Colon (tissue), 2 donors: ENCODE results near the gene CPN2.

Experiments
- FAIRE-seq: peaks from 2 replicates; lab custom pipeline; 2012; peaks lifted over from hg19 to GRCh38; lab: Jason Lieb, UNC
- donor health status: control.
- donor health status: control.

Gene CPN2

GRCh38 chr3:194292331-194292730 is 58.8 kb downstream of the CPN2 start:
- FAIRE-seq, result no peak
